Measurements from ENCODE around the gene SBK2.

SBK2 gene

DNA sequence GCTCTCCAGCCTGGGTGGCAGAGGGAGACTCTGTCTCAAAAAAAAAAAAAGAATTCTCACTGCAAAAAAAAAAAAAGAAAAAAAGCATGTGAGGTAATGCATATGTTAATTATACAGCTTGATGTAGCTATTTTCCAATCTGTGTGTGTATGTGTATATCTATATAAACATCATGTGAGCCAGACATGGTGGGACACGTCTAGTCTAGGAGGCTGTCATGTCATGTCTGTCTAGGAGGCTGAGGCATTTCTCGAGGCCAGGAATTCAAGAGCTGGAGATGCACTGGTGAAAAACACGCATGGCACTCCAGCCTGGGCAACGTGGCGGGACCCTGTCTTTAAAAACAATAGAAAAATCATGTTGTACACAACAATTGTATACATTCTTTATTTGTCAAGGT is 15.3 kb upstream of the SBK2 start:
- Histone ChIP-seq H3K27me3 (ENCODE audit: control insufficient read depth, insufficient read depth, low read length) (no peaks in the 10 kb centered on the region), H3K36me3 (ENCODE audit: control insufficient read depth, insufficient read depth, low read length) (no peaks in the 10 kb centered on the region), H3K9ac (ENCODE audit: low read length) (no peak overlapping the region), H3K4me1 (ENCODE audit: control insufficient read depth, insufficient read depth, low read length) (peaks cover 39% of the 10 kb centered on the region), H3K9me3 (ENCODE audit: control insufficient read depth, low read length) (no peaks in the 10 kb centered on the region), H3K4me3 (ENCODE audit: low read length) (no peak overlapping the region)

DNA sequence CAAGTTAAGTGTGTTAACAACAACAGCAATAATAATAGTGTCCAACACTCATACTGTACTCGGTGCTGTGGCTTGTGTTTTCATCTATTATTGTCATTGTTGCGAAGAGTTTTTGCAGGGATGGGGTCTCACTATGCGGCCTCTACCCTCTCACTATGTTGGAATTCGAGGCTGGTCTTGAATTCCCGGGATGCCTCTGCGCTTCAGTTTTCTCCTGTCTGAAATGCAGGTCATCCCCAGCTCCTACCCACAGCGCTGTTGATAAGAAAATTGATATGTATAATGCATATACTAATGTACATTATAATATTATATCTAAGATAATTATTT is 13.4 kb upstream of the SBK2 start:
- Histone ChIP-seq H3K36me3 (ENCODE audit: control insufficient read depth, insufficient read depth, low read length) (no peaks in the 10 kb centered on the region), H3K27me3 (ENCODE audit: control insufficient read depth, insufficient read depth, low read length) (no peaks in the 10 kb centered on the region), H3K9me3 (ENCODE audit: control insufficient read depth, low read length) (no peaks in the 10 kb centered on the region), H3K4me1 (ENCODE audit: control insufficient read depth, insufficient read depth, low read length) (peaks cover 55% of the 10 kb centered on the region), H3K9ac (ENCODE audit: low read length) (peak overlapping the region; percentile 71), H3K4me3 (ENCODE audit: low read length) (no peak overlapping the region)

DNA sequence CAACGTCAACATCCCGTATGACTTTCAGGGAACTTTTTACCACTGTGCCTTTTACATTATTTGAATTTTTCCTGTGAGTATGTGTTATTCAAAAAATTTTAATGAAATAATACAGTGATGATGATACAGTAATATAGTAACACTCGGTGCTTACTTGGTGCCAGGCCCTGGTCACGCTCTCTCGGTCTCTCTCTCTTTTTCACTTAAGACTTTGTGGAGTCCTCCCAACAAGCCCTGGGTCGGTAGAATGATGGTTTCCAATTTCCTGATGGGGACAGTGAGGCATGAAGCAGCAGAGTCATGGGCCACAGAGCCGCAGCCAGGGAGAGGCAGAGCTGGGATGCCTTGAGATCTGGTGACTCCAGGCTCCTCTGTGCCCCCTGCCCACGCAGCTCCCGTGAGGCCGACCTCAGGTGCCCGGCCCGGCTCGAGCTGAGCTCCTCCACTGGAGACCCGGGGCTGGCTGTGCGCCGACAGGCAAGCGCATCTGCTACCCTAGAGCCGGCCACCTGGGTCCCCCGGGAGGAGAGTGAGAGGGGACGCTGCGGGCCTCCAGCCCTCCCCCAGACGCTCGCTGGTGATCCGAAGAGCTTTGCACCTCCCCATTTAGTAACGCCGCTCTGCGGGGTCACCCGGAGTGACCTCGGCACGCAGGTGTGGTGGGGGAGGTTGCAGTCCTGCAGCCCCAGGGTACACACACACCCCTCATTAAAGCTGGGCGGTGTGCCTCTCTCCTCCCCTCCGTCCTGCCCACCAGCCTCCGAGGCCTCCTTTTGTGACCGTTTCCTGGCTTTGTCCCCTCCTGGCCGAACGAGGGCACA is 12.8 kb upstream of the SBK2 start:
- Histone ChIP-seq H3K4me1 (ENCODE audit: control insufficient read depth, insufficient read depth, low read length) (peaks cover 54% of the 10 kb centered on the region), H3K9me3 (ENCODE audit: control insufficient read depth, low read length) (no peaks in the 10 kb centered on the region), H3K36me3 (ENCODE audit: control insufficient read depth, insufficient read depth, low read length) (no peaks in the 10 kb centered on the region), H3K9ac (ENCODE audit: low read length) (peak overlapping the region; percentile 71), H3K4me3 (ENCODE audit: low read length) (peak overlapping the region; percentile 41), H3K27me3 (ENCODE audit: control insufficient read depth, insufficient read depth, low read length) (no peaks in the 10 kb centered on the region)

DNA sequence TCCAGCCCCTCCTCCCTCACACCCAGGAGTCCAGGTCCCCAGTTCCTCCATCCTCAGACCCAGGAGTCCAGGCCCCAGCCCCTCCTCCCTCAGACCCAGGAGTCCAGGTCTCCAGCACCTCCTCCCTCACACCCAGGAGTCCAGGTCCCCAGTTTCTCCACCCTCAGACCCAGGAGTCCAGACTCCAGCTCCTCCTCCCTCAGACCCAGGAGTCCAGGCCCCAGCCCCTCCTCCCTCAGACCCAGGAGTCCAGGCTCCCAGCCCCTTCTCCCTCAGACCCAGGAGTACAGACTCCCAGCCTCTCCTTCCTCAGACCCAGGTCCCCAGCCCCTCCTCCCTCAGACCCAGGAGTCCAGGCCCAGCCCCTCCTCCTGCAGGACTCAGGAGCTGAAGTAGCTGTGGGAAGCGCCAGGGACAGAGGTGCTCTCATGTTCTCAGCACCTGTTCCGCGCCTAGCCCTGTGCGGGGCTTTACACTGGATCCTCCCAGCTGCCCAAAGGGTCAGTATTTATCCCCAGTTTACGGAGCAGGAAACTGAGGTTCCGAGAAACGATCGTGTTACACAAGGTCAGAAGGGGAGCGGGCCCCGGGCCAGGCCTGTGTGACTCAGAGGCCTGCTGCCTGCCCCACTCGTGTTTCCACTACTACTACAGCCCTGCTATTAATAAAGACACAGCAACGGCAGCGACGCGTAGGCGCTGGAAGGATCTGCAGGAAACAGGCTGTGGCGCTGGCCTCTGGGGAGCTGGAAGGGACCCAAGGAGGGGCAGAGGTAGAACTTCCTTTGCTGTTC is 10.1 kb upstream of the SBK2 start:
- Histone ChIP-seq H3K9ac (ENCODE audit: low read length) (peak overlapping the region; percentile 7), H3K9me3 (ENCODE audit: control insufficient read depth, low read length) (no peaks in the 10 kb centered on the region), H3K4me1 (ENCODE audit: control insufficient read depth, insufficient read depth, low read length) (peaks cover 42% of the 10 kb centered on the region), H3K36me3 (ENCODE audit: control insufficient read depth, insufficient read depth, low read length) (no peaks in the 10 kb centered on the region), H3K27me3 (ENCODE audit: control insufficient read depth, insufficient read depth, low read length) (no peaks in the 10 kb centered on the region), H3K4me3 (ENCODE audit: low read length) (no peak overlapping the region)

DNA sequence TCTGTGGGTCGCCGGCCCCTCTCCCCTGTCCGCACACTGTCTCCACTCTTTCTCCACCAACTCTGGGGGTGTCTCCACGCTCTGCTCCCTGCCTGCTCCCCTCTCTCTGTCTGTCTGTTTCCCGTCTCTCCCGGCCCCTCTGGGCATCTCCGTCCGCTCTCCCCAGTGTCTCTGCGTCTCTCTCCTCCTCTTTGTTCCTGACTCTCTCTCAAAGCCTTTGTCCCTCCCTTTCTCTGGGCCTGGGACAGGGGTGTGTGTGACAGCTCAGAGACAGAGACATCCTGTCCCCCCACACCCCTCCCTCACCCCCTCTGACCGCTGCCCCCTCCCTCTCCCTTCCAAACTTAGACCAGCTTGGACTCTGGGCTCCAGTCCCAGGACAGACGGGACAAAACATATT is 9.1 kb upstream of the SBK2 start:
- H3K9ac ChIP-seq (ENCODE audit: low read length) = peak overlapping the region; percentile 22
- H3K9me3 ChIP-seq (ENCODE audit: control insufficient read depth, low read length) = no peaks in the 10 kb centered on the region
- H3K4me3 ChIP-seq (ENCODE audit: low read length) = no peak overlapping the region
- no peaks in the 10 kb centered on the region for H3K36me3 ChIP-seq (ENCODE audit: control insufficient read depth, insufficient read depth, low read length)
- H3K4me1 ChIP-seq (ENCODE audit: control insufficient read depth, insufficient read depth, low read length) = peaks cover 42% of the 10 kb centered on the region
- H3K27me3 ChIP-seq (ENCODE audit: control insufficient read depth, insufficient read depth, low read length) = no peaks in the 10 kb centered on the region

DNA sequence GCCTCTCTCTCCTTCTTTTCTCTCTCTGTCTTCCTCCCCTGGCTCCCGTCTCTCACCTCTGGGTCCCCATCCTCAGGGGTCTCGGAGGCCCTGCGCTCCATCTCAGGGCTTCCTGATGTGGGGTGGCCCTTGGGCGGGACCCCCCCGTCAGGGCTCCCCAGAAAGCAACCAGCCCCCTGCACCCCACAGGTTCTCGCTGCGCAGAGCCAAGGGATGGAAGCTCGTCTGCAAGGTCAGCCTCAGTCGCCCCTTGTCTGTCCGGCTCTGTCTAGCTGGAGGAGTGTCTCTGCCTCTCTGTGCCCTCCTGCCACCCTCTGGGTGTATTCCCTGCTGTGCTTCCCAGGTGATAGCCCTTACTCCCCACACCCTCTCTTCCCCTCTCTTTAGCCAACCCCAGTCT is 8.5 kb upstream of the SBK2 start, which contains the start of gene SBK3:
TSS of gene SBK3 (minus strand) at position 101 of the 400 bp plus-strand sequence. CDS start at position 101, 0 bp downstream.
- Histone ChIP-seq H3K36me3 (ENCODE audit: control insufficient read depth, insufficient read depth, low read length) (no peaks in the 10 kb centered on the region), H3K9me3 (ENCODE audit: control insufficient read depth, low read length) (no peaks in the 10 kb centered on the region), H3K27me3 (ENCODE audit: control insufficient read depth, insufficient read depth, low read length) (no peaks in the 10 kb centered on the region), H3K4me3 (ENCODE audit: low read length) (no peak within 1 kb of the TSS), H3K9ac (ENCODE audit: low read length) (peak within 1 kb of the TSS; percentile 22), H3K4me1 (ENCODE audit: control insufficient read depth, insufficient read depth, low read length) (peaks cover 42% of the 10 kb centered on the region)

DNA sequence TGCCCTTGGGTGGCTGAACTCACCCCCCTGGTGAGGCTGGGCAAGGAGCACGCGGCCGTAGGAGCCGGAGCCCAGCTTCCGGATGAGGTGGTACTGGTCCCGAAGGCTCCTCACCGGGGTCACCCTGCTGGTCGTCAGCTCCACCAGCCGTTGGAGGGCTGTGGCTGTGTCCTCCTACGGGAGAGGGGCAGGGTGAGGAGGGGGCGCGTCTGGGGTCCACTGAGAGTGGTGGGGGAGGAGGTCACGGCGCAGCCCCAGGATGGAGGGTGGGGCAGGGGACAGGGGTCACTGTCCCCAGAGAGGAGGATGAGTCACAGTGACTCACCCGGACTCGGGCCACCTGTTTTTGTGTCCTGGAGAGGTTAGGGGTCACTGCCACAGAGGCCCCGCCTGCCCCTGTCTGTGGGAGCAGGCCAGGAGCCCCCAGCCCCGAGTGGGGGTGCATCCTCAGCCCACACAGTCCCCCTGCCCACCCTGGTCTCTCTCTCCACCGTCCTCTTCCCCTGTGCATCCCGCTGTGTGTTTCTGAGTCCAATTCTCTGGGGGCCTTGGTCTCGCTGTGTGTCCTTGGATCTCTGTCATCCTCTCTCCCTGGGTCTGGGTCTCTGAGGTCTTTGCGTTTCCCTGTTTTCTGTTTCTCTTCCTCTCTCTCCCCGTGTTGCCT is 8.0 kb upstream of the SBK2 start:
- Histone ChIP-seq H3K9me3 (ENCODE audit: control insufficient read depth, low read length) (no peaks in the 10 kb centered on the region), H3K36me3 (ENCODE audit: control insufficient read depth, insufficient read depth, low read length) (no peaks in the 10 kb centered on the region), H3K4me3 (ENCODE audit: low read length) (no peak overlapping the region), H3K9ac (ENCODE audit: low read length) (no peak overlapping the region), H3K27me3 (ENCODE audit: control insufficient read depth, insufficient read depth, low read length) (no peaks in the 10 kb centered on the region), H3K4me1 (ENCODE audit: control insufficient read depth, insufficient read depth, low read length) (peaks cover 37% of the 10 kb centered on the region)

DNA sequence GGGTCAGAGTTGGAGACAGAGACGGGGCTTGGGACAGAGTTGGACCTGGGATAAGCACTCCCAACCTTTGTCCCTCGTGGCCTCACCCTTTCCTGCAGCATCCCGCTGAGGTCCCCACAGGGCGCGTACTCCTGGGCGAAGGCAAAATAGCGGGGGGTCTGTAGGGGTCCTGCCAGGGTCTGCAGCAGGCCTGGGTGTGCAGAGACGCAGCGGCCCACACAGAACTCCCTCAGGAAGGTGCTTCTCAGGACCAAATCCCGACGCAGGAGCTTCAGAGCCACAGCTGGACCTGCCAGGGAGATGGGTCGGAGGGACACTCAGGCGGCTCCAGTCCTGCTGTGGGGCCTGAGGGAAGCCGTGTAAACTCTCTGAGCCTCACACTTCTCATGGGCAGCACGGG is 7.1 kb upstream of the SBK2 start:
- no peak overlapping the region for H3K4me3 ChIP-seq (ENCODE audit: low read length)
- no peaks in the 10 kb centered on the region for H3K27me3 ChIP-seq (ENCODE audit: control insufficient read depth, insufficient read depth, low read length)
- H3K4me1 ChIP-seq (ENCODE audit: control insufficient read depth, insufficient read depth, low read length) = peaks cover 32% of the 10 kb centered on the region
- H3K9ac ChIP-seq (ENCODE audit: low read length) = no peak overlapping the region
- no peaks in the 10 kb centered on the region for H3K9me3 ChIP-seq (ENCODE audit: control insufficient read depth, low read length)
- H3K36me3 ChIP-seq (ENCODE audit: control insufficient read depth, insufficient read depth, low read length) = no peaks in the 10 kb centered on the region

DNA sequence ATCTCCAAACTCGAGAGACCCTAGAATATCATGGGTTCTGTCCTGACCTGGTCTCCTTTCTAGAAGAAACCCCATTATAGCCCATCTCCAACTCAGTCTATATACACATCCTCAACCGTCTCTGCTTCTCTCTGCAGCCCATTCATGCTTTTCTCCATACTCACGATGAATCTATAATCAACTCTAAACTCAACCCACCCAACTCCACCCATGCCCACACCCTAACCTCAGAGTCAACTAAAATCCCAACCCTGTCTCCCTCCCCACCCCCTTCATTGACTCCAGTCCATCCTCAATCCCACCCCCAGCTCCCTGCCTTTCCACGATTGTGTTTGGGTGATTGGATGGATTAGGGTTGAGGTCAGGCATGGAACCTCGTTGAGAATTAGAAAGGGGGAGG is 6.6 kb upstream of the SBK2 start:
- Histone ChIP-seq H3K9ac (ENCODE audit: low read length) (no peak overlapping the region), H3K36me3 (ENCODE audit: control insufficient read depth, insufficient read depth, low read length) (no peaks in the 10 kb centered on the region), H3K27me3 (ENCODE audit: control insufficient read depth, insufficient read depth, low read length) (no peaks in the 10 kb centered on the region), H3K4me1 (ENCODE audit: control insufficient read depth, insufficient read depth, low read length) (peaks cover 32% of the 10 kb centered on the region), H3K4me3 (ENCODE audit: low read length) (no peak overlapping the region), H3K9me3 (ENCODE audit: control insufficient read depth, low read length) (no peaks in the 10 kb centered on the region)

DNA sequence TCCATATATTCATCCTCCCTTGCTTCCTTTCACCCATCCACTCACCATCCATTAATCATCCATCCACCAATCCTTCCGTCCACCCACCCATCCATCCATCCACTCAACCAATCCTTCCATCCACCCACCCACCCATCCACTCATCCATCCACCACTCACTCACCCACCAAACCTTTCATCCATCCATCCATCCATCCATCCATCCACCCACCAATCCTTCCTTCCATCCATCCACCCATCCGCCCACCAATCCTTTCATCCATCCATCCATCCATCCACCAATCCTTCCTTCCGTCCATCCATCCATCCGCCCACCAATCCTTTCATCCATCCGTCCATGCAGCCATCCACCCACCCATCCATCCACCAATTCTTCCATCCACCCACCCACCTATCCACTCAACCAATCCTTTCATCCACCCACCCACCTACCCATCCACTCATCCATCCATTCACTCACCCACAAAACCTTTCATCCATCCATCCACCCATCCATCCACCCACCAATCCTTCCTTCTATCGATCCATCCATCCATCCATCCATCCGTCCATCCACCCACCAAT is 5.4 kb upstream of the SBK2 start:
- Histone ChIP-seq H3K27me3 (ENCODE audit: control insufficient read depth, insufficient read depth, low read length) (no peaks in the 10 kb centered on the region), H3K36me3 (ENCODE audit: control insufficient read depth, insufficient read depth, low read length) (no peaks in the 10 kb centered on the region), H3K4me1 (ENCODE audit: control insufficient read depth, insufficient read depth, low read length) (peaks cover 22% of the 10 kb centered on the region), H3K4me3 (ENCODE audit: low read length) (no peak overlapping the region), H3K9me3 (ENCODE audit: control insufficient read depth, low read length) (no peaks in the 10 kb centered on the region), H3K9ac (ENCODE audit: low read length) (no peak overlapping the region)

DNA sequence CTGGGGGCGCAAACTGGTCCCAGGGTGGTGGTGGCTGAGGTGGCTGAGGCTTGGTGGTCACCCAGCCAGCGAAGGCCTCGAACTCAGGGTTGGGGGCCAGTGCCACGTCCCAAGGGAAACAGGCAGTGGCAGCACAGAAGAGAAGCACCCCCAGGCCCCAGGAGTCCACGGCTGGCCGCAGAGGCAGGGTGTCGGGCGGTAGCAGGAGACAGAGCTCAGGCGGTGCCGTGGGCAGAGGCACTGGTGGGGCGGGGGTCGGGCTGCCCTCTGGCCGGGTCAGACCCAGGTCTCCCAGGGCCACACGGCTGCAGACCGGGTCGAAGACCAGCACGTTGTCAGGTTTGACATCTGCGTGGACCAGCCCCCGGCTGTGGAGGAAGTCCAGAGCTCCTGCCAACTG is 4.2 kb upstream of the SBK2 start:
- H3K36me3 ChIP-seq (ENCODE audit: control insufficient read depth, insufficient read depth, low read length) = no peaks in the 10 kb centered on the region
- H3K4me1 ChIP-seq (ENCODE audit: control insufficient read depth, insufficient read depth, low read length) = peaks cover 9% of the 10 kb centered on the region
- no peaks in the 10 kb centered on the region for H3K9me3 ChIP-seq (ENCODE audit: control insufficient read depth, low read length)
- no peaks in the 10 kb centered on the region for H3K27me3 ChIP-seq (ENCODE audit: control insufficient read depth, insufficient read depth, low read length)
- H3K4me3 ChIP-seq (ENCODE audit: low read length) = no peak overlapping the region
- no peak overlapping the region for H3K9ac ChIP-seq (ENCODE audit: low read length)

DNA sequence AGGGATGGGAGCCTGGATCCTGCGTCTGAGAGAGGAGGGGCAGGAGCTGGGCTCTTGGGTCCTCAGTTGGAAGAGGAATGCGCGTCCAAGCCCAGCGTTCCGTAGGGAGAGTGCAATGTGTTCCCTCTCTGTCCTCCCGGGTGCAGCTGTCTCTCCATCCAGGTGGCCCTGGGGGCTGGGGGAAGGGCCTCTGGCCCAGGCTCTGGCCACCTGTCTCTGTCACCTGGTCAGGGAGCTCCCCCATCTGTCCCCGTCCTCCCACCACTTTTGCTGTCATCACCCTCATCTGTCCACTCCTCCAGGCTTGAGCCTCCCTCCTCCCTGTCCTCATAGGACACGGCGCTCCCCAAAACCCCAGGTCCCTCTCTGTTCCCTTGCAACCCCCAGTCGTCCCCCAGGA is 3.7 kb upstream of the SBK2 start:
- Histone ChIP-seq H3K9ac (ENCODE audit: low read length) (no peak overlapping the region), H3K9me3 (ENCODE audit: control insufficient read depth, low read length) (no peaks in the 10 kb centered on the region), H3K4me1 (ENCODE audit: control insufficient read depth, insufficient read depth, low read length) (peaks cover 6% of the 10 kb centered on the region), H3K4me3 (ENCODE audit: low read length) (no peak overlapping the region), H3K27me3 (ENCODE audit: control insufficient read depth, insufficient read depth, low read length) (no peaks in the 10 kb centered on the region), H3K36me3 (ENCODE audit: control insufficient read depth, insufficient read depth, low read length) (no peaks in the 10 kb centered on the region)

Data from mucosa of stomach (tissue), 1 donor.